ENCODE measurements around the gene TRAF3. TPM values are rescaled to one million over a fixed set of nuclear protein-coding genes. Genes with fewer than 3 reads are reported as not detected.

The TRAF3 gene
- total RNA-seq, 2 experiments from 2014 or later, result 28.9 to 31.0 TPM

Other genes starting within 250 kb of the TRAF3 start
- gene RCOR1, start 184.8 kb upstream of the TRAF3 start, total RNA-seq, result 10 to 100 TPM; 22.4 to 24.7 TPM
- under 1 TPM; 0.91 to 0.95 TPM for gene AMN, start 145.2 kb downstream of the TRAF3 start, total RNA-seq

Measured in activated CD8-positive, alpha-beta T cell treated with anti-CD3 and anti-CD28 coated beads, Interleukin-2, amount 10 ng/mL, durations not matched to agents 7 days and 5 days (primary cell).